ENCODE data around the gene PRKACG.

DNA sequence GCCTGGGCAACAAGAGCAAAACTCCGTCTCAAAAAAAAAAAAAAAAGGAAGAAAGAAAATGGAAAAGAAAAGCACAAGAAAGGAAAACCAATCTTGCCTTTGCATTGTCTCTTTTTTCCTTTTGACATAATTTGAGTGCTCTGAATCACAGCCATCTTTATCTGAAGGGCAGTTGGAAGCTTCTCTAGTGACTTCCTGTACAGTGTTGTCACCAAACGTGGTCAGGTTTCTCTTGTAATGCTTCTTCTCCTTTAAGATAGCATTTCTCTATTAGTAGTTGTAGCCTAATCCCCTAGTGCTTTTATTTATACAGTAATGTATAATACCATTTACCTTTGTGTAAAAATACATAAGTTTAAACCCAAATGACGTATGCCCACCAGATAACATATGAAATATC lies 18.1 kb downstream of the PRKACG start:
- TF ChIP-seq GATA2 (IDR thresholded peaks at IDR 0.05; ENCODE audit: low read depth, low read length) (no peak), GATA3 (IDR thresholded peaks at IDR 0.05; ENCODE audit: low read depth, low read length) (no peak)

Measured in SH-SY5Y (cell line).